MM.1S (cell line): Measurements from ENCODE around the gene LAMP5.

ENCODE experiments used
- DNase-seq: peaks from one replicate; pipeline ENCODE4 v3.0.0-alpha.2; 2015
- H2AFZ ChIP-seq: fragments of 300-600 bp; sonication (generic); 2 replicates; pipeline ENCODE4 v1.6.0; 2016; ENCODE audit warnings: antibody characterized with exemption, low read length
- H3F3A ChIP-seq: fragments of 300-600 bp; sonication (generic); 2 replicates; pipeline ENCODE4 v1.6.1; 2016; ENCODE audit warnings: mild to moderate bottlenecking, antibody characterized with exemption, low read length, moderate library complexity, mixed read lengths; ENCODE audit not compliant: insufficient read depth
- H3K27ac ChIP-seq: fragments of 300-600 bp; sonication (generic); 2 replicates; pipeline ENCODE4 v1.5.1; 2016; ENCODE audit warnings: mild to moderate bottlenecking, low read length
- H3K27me3 ChIP-seq: fragments of 300-600 bp; sonication (generic); replicated peaks from 2 replicates; pipeline ENCODE4 v1.6.0; 2016; ENCODE audit warnings: low read length; ENCODE audit not compliant: insufficient read depth
- H3K36me3 ChIP-seq: fragments of 300-600 bp; sonication (generic); replicated peaks from 2 replicates; pipeline ENCODE4 v1.6.1; 2016; ENCODE audit warnings: mild to moderate bottlenecking, low read length, mixed read lengths; ENCODE audit not compliant: insufficient read depth
- H3K4me1 ChIP-seq: fragments of 300-600 bp; sonication (generic); 2 replicates; pipeline ENCODE4 v1.6.1; 2016; ENCODE audit warnings: low read length, mixed read lengths
- H3K4me2 ChIP-seq: fragments of 300-600 bp; sonication (generic); 2 replicates; pipeline ENCODE4 v1.6.0; 2016; ENCODE audit warnings: low read depth, low read length
- H3K4me3 ChIP-seq: fragments of 300-600 bp; sonication (generic); 2 replicates; pipeline ENCODE4 v1.5.1; 2016; ENCODE audit warnings: low read length, mixed read lengths
- H3K79me2 ChIP-seq: fragments of 300-600 bp; sonication (generic); 2 replicates; pipeline ENCODE4 v1.6.1; 2016; ENCODE audit warnings: mixed run types, low read length, mixed read lengths
- H3K9ac ChIP-seq: fragments of 300-600 bp; sonication (generic); 2 replicates; pipeline ENCODE4 v1.6.1; 2016; ENCODE audit warnings: low read length, mixed read lengths
- H3K9me2 ChIP-seq: fragments of 300-600 bp; sonication (generic); replicated peaks from 2 replicates; pipeline ENCODE4 v1.6.1; 2016; ENCODE audit warnings: mild to moderate bottlenecking, low read length, mixed read lengths; ENCODE audit not compliant: insufficient read depth
- H3K9me3 ChIP-seq: fragments of 300-600 bp; sonication (generic); replicated peaks from 2 replicates; pipeline ENCODE4 v1.6.1; 2016; ENCODE audit warnings: mild to moderate bottlenecking, low read length, mixed read lengths; ENCODE audit not compliant: insufficient read depth
- H4K20me1 ChIP-seq: fragments of 300-600 bp; sonication (generic); 2 replicates; pipeline ENCODE4 v1.6.1; 2016; ENCODE audit warnings: mild to moderate bottlenecking, low read length, moderate library complexity, mixed read lengths; ENCODE audit not compliant: insufficient read depth
- EZH2 ChIP-seq: fragments of 300-600 bp; sonication (generic); optimal IDR thresholded peaks from 2 replicates; pipeline ENCODE3; 2017; ENCODE audit warnings: low read depth, mild to moderate bottlenecking, antibody characterized with exemption, low read length, mixed read lengths
- EZH2phosphoT487 ChIP-seq: fragments of 300-600 bp; sonication (generic); IDR thresholded peaks from 2 replicates; pipeline ENCODE4 v1.6.1; 2018; ENCODE audit warnings: antibody characterized with exemption, low read length
- TF ChIP-seq, protein P1 (sequence below): fragments of 300-600 bp; sonication (generic); IDR thresholded peaks from 2 replicates; pipeline ENCODE4 v1.5.1; 2016; ENCODE audit warnings: antibody characterized with exemption, low read length, mixed read lengths

LAMP5 gene

DNA sequence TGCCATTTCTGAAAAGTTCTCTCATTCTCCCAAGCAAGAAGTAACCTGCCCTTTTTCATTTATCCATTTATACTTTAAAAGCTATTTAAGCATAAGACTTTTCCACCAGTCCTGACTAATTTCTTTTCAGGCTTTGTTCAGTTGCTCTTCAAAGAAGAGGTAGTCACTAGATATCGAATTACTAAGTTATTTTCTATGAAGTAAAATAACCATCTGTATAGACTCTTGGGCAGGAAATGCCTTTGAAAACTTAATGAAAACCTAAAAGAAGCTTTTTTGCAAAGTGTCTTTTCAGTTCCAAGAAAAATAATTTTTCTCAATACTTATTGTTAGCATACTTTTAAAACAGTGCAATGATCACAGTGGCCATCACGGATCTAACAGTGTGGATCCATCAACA, 31.3 kb upstream of the LAMP5 start:
- Histone ChIP-seq H3K4me3 (no peak overlapping the region), H3K9ac (peak overlapping the region; percentile 19; the same call in 1 of the 2 replicates), H3K79me2 (no peaks in the 10 kb centered on the region), H2AFZ (no peak overlapping the region), H3K4me2 (peak overlapping the region; percentile 54), H3K36me3 (no peaks in the 10 kb centered on the region), H3K4me1 (peaks cover 69% of the 10 kb centered on the region), H3K9me3 (no peaks in the 10 kb centered on the region), H4K20me1 (no peaks in the 10 kb centered on the region), H3K27me3 (no peaks in the 10 kb centered on the region), H3K9me2 (no peaks in the 10 kb centered on the region), H3F3A (peaks cover 22% of the 10 kb centered on the region), H3K27ac (peak overlapping the region; percentile 64; the same call in 1 of the 2 replicates)
- TF ChIP-seq, protein P1, sequence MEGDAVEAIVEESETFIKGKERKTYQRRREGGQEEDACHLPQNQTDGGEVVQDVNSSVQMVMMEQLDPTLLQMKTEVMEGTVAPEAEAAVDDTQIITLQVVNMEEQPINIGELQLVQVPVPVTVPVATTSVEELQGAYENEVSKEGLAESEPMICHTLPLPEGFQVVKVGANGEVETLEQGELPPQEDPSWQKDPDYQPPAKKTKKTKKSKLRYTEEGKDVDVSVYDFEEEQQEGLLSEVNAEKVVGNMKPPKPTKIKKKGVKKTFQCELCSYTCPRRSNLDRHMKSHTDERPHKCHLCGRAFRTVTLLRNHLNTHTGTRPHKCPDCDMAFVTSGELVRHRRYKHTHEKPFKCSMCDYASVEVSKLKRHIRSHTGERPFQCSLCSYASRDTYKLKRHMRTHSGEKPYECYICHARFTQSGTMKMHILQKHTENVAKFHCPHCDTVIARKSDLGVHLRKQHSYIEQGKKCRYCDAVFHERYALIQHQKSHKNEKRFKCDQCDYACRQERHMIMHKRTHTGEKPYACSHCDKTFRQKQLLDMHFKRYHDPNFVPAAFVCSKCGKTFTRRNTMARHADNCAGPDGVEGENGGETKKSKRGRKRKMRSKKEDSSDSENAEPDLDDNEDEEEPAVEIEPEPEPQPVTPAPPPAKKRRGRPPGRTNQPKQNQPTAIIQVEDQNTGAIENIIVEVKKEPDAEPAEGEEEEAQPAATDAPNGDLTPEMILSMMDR: no peak
- TF ChIP-seq EZH2 (no peak), EZH2phosphoT487 (no peak)
- DNase-seq: no peak

DNA sequence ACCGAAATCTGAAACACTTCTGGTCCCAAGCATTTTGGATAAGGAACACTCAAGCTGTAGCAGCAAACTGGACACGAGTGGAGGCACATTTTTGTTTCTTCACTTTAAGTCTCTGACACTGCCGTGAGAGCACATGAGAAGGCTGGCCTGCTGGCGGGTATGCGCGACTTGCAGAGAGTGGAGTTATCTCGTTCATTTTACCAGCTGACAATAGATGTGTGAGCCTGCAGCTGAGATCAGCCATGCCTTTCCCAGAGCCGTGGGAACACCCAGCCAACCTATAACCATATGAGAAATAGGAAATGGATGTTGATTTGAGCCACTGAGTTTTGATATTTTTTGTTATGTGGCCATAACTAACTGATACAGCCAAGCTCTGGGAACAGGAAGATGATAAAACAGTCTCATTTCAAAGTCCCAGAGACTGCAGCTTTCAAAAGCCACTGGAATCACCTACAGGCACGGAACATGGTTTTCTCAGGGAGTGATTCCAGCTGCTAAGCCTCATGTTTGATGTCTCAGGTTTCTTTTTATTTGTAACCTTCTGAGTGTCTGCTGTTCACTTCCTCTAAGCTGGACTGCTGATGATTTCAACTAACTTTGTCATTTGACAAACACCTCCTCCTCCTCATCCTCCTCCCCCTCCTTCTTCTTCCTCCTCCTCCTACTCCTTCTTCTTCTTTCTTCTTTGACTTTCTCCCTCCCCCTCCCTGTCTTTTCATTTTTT, 28.6 kb upstream of the LAMP5 start:
- Histone ChIP-seq H3K27me3 (no peaks in the 10 kb centered on the region), H3K4me3 (no peak overlapping the region), H3K9ac (no peak overlapping the region), H2AFZ (no peak overlapping the region), H3K27ac (no peak overlapping the region), H3K4me1 (peaks cover 55% of the 10 kb centered on the region), H3K4me2 (no peak overlapping the region), H4K20me1 (no peaks in the 10 kb centered on the region), H3K9me3 (no peaks in the 10 kb centered on the region), H3K79me2 (no peaks in the 10 kb centered on the region), H3F3A (peaks cover 22% of the 10 kb centered on the region), H3K36me3 (no peaks in the 10 kb centered on the region), H3K9me2 (no peaks in the 10 kb centered on the region)
- no peak for DNase-seq
- TF ChIP-seq, protein P1: no peak
- TF ChIP-seq EZH2phosphoT487 (no peak), EZH2 (no peak)

DNA sequence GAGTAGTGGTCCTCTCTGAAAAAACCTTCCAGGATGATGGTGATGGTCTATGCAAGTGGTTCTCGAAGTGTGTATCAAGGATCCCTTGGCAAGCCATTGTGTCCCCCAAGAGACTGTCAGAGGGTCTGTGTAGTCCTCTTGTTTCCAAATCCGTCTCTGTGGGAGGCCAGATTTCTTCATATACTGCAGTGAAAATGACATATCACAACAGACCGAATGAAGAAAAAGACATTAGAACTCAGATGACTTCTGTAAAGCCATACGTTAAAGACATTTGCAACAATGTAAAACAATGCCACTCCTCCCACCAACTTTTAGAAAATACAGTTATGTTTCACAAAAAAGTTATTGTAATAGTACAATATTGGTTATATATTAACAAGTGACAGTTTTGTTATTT, 27.2 kb upstream of the LAMP5 start:
- no peaks in the 10 kb centered on the region for H3K79me2 ChIP-seq

More for the DNA sequence above, 27.2 kb upstream of the LAMP5 start:
- TF ChIP-seq EZH2phosphoT487 (no peak), EZH2 (no peak)
- TF ChIP-seq, protein P1: no peak
- Histone ChIP-seq H3K27ac (no peak overlapping the region), H4K20me1 (no peaks in the 10 kb centered on the region), H3K9me2 (no peaks in the 10 kb centered on the region), H3K27me3 (no peaks in the 10 kb centered on the region), H3K9me3 (no peaks in the 10 kb centered on the region), H3K4me3 (no peak overlapping the region), H3K9ac (no peak overlapping the region), H3F3A (peaks cover 14% of the 10 kb centered on the region), H2AFZ (no peak overlapping the region), H3K4me2 (no peak overlapping the region), H3K4me1 (peaks cover 40% of the 10 kb centered on the region), H3K36me3 (no peaks in the 10 kb centered on the region)
- no peak for DNase-seq
